Stimulated activated CD8-positive, alpha-beta memory T cell treated with anti-CD3 and anti-CD28 coated beads, Interleukin-4, amount 100 ng/mL, for 4 hours (primary cell): ENCODE measurements around the gene RELN.

Experiments used
- DNase-seq, 2 donors: peaks; one replicate each; pipeline ENCODE4 v3.0.0-alpha.2; 2020; ENCODE audit warnings: low read depth in 2 of 2, low spot score in 1 of 2

RELN gene

GRCh38 chr7:103991406-103991805 lies 1.9 kb upstream of the RELN start:
- DNase-seq = no peak

GRCh38 chr7:103990991-103991390 lies 1.5 kb upstream of the RELN start:
- no peak for DNase-seq

- no peak for DNase-seq
Measured at GRCh38 chr7:103989785-103990767, 618 bp upstream of the RELN start.

- DNase-seq = no peak
Measured at GRCh38 chr7:103988468-103989199, 824 bp downstream of the RELN start.

- DNase-seq = no peak
Measured at GRCh38 chr7:103987451-103987850, 2.0 kb downstream of the RELN start.

GRCh38 chr7:103985565-103986126 lies 3.8 kb downstream of the RELN start:
- DNase-seq = no peak

- no peak for DNase-seq
Measured at GRCh38 chr7:103984050-103984449, 5.4 kb downstream of the RELN start.

- DNase-seq = no peak
Measured at GRCh38 chr7:103983201-103983977, 6.1 kb downstream of the RELN start.

GRCh38 chr7:103981003-103981423 lies 8.4 kb downstream of the RELN start:
- no peak for DNase-seq

GRCh38 chr7:103972779-103973434 lies 16.6 kb downstream of the RELN start:
- no peak for DNase-seq

- DNase-seq = no peak
Measured at GRCh38 chr7:103967401-103967800, 22.1 kb downstream of the RELN start.

- no peak for DNase-seq
Measured at GRCh38 chr7:103966593-103967277, 22.7 kb downstream of the RELN start.

GRCh38 chr7:103964269-103964668 lies 25.2 kb downstream of the RELN start:
- no peak for DNase-seq

GRCh38 chr7:103962070-103962469 lies 27.4 kb downstream of the RELN start:
- no peak for DNase-seq

- DNase-seq = no peak
Measured at GRCh38 chr7:103958284-103958818, 31.1 kb downstream of the RELN start.

- no peak for DNase-seq
Measured at GRCh38 chr7:103955985-103956384, 33.5 kb downstream of the RELN start.

GRCh38 chr7:103952408-103952807 lies 37.0 kb downstream of the RELN start:
- no peak for DNase-seq

- no peak for DNase-seq
Measured at GRCh38 chr7:103951311-103951710, 38.1 kb downstream of the RELN start.

- DNase-seq = no peak
Measured at GRCh38 chr7:103949374-103949773, 40.1 kb downstream of the RELN start.
